ENCODE data around the gene KLHL22. TPM values are rescaled to one million over a fixed set of nuclear protein-coding genes. Genes with fewer than 3 reads are reported as not detected.

The KLHL22 gene
- total RNA-seq, 1 donor from 2014 or later: 58.4 TPM

DNA sequence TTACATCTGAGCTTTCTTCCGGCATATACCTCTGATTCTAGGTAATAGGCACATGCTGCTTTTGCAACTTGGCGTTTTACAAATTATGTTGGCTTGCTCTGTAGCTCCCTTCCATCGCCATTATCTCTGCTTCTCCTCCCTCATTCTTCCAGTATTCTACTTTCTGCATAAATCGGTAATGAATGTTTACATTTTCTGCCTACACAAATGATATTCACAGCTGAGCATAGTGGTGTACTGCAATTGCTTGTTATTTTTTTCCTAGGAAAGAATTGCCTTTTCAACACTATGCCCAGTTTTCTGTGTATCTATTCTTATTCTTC, 30.7 kb upstream of the KLHL22 start:
- H3K36me3 Mint-ChIP-seq: peaks cover 8% of the 10 kb centered on the region
- no peak for DNase-seq (ENCODE audit: low spot score in 2 of 2, unreplicated experiment in 2 of 2)
- no peaks in the 10 kb centered on the region for H3K27me3 Mint-ChIP-seq (ENCODE audit: low read depth)
- H3K4me3 Mint-ChIP-seq: no peak overlapping the region
- peaks cover 46% of the 10 kb centered on the region for H3K4me1 Mint-ChIP-seq
- H3K27ac Mint-ChIP-seq: peak overlapping the region; percentile 83
- H3K9me3 Mint-ChIP-seq: peaks cover 4% of the 10 kb centered on the region
- no peak for TF ChIP-seq CTCF (IDR thresholded peaks at IDR 0.05; ENCODE audit: unreplicated experiment)

DNA sequence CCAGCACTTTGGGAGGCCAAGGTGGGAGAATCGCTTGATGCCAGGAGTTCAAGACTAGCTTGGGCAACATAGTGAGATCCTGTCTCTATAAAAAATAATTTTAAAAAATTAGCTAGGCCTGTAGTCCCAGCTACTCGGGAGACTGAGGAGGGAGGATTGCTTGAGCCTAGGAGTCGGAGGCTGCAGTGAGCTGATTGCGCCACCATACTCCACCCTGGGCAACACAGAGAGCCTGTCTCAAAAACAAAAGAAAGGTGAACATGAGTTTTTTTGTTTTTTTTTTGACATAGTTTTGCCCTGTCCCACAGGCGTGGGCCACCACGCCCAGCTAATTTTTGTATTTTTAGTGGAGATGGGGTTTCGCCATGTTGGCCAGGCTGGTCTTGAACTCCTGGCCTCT, 29.5 kb upstream of the KLHL22 start:
- Mint-ChIP-seq H3K36me3 (peaks cover 16% of the 10 kb centered on the region), H3K4me1 (peaks cover 33% of the 10 kb centered on the region)

DNA sequence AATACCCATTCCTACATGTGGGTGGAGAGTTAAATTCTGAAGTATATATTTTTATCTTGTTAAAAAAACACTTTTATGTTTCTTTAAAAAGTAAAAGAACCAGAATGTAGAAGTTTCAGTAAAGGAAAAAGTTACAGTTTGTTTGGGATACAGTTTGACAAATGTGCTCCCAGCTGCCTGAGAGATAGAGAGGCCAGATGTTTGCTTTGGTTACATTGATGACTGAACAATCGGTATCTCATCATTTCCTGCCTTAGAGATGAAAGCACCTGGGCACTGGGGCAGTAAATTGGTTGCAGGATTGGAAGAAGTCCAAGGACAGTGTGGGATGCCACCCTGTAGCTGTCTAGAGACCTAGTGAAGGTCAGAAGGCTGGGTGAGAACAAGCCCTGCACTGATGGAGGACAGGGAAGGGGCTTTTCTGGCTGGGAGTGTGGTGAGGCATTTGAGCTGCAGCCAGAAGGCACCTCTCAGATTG, 28.4 kb upstream of the KLHL22 start:
- Mint-ChIP-seq H3K4me3 (no peak overlapping the region), H3K27me3 (ENCODE audit: low read depth) (no peaks in the 10 kb centered on the region), H3K4me1 (peaks cover 31% of the 10 kb centered on the region), H3K27ac (peak overlapping the region; percentile 72), H3K36me3 (peaks cover 16% of the 10 kb centered on the region), H3K9me3 (peaks cover 4% of the 10 kb centered on the region)
- no peak for DNase-seq (ENCODE audit: low spot score in 2 of 2, unreplicated experiment in 2 of 2)
- TF ChIP-seq CTCF (IDR thresholded peaks at IDR 0.05; ENCODE audit: unreplicated experiment): no peak

More for the DNA sequence above, 29.5 kb upstream of the KLHL22 start:
- Mint-ChIP-seq H3K27ac (peak overlapping the region; percentile 21), H3K4me3 (no peak overlapping the region), H3K9me3 (peaks cover 4% of the 10 kb centered on the region), H3K27me3 (ENCODE audit: low read depth) (no peaks in the 10 kb centered on the region)
- DNase-seq (ENCODE audit: low spot score in 2 of 2, unreplicated experiment in 2 of 2): no peak
- no peak for TF ChIP-seq CTCF (IDR thresholded peaks at IDR 0.05; ENCODE audit: unreplicated experiment)

GRCh38 chr22:20523086-20523983, 27.7 kb upstream of the KLHL22 start:
- peaks cover 4% of the 10 kb centered on the region for H3K9me3 Mint-ChIP-seq
- peaks cover 14% of the 10 kb centered on the region for H3K36me3 Mint-ChIP-seq
- peaks cover 32% of the 10 kb centered on the region for H3K4me1 Mint-ChIP-seq
- no peak for TF ChIP-seq CTCF (IDR thresholded peaks at IDR 0.05; ENCODE audit: unreplicated experiment)
- peak overlapping the region; percentile 72 for H3K27ac Mint-ChIP-seq
- no peaks in the 10 kb centered on the region for H3K27me3 Mint-ChIP-seq (ENCODE audit: low read depth)
- DNase-seq (ENCODE audit: low spot score in 2 of 2, unreplicated experiment in 2 of 2): no peak
- no peak overlapping the region for H3K4me3 Mint-ChIP-seq

DNA sequence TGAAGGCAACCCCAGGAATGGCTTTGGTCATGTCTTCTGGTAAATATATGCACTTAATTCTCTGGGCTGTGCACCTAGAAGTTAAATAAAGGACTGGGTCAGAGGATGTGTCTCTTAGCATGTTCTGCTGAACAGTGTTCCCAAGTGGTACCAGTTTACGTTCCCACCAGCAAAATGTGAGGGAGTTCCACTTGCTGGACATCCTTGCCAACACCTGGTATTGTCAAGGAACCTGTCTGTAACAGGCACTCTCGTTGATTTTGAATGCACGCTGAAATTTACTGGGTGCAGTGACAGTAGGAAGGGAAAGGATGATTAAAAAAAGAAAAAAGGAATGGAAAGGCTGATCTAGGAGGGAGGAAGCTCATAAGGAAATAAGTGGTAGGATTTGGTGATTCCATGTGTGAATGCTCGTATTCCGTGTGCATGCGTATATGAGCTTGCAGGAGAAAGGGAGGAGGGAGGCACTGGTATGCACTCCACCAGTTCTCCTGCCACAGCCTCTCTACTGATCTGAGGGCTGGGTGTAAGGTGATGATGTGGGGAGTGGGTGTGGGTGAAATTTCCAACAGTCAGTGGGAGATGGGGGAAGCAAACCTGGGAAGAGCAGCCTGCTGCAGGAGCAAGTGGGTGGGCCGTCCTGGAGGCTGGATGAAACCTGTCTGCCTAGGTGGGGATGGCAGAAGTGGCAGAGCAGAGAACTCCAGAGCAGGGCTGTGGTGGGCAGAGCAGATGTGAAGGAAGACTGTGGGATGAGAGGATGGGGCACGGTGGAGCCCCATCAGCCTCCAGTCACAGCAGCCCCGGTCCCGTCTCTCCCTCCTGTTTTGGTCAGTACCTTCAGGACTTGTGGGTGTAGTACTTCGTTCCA, 26.8 kb upstream of the KLHL22 start:
- TF ChIP-seq CTCF (IDR thresholded peaks at IDR 0.05; ENCODE audit: unreplicated experiment): no peak
- no peak overlapping the region for H3K4me3 Mint-ChIP-seq
- peaks cover 37% of the 10 kb centered on the region for H3K4me1 Mint-ChIP-seq
- DNase-seq (ENCODE audit: low spot score in 2 of 2, unreplicated experiment in 2 of 2): no peak
- peak overlapping the region; percentile 28 for H3K27ac Mint-ChIP-seq
- peaks cover 10% of the 10 kb centered on the region for H3K36me3 Mint-ChIP-seq
- H3K9me3 Mint-ChIP-seq: no peaks in the 10 kb centered on the region
- no peaks in the 10 kb centered on the region for H3K27me3 Mint-ChIP-seq (ENCODE audit: low read depth)

Data from mesothelial cell of epicardium (in vitro differentiated cells).